ENCODE measurements around the gene INTS6L.
A peak's percentile ranks its signal among the peaks of the same experiment; 100 is the strongest.

INTS6L gene

DNA sequence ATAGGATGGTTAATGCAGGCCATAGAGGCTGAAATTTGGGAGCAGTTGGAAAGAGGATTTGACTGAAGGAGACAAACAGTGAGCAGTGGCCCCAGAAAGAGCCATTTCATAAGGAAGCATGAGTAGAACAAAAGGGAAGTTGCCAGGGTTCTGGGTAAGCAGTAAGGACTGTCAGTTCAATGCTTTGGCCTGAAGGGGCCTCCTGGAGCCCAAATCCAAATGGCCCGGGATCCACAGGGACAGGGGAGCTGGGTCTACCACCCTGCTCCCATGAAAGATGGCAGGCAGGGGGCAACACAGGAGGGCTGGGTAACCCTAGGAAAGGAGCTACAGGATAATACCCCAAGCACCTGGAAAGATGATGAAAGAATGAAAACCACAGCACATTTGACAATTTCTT lies 4.1 kb upstream of the INTS6L start:
- H2AFZ ChIP-seq (ENCODE audit: low read depth, low read length, severe bottlenecking) = no peak overlapping the region
- no peaks in the 10 kb centered on the region for H3K9me2 ChIP-seq (replicated peaks; ENCODE audit: insufficient read depth, low read length)
- no peak overlapping the region for H3K4me3 ChIP-seq (ENCODE audit: insufficient read depth, low read length, poor library complexity, severe bottlenecking)
- TF ChIP-seq CTCF (IDR thresholded peaks at IDR 0.05; ENCODE audit: insufficient read depth, low read length, poor library complexity, severe bottlenecking) (no peak), EZH2phosphoT487 (conservative IDR thresholded peaks at IDR 0.05; ENCODE audit: low read length) (no peak)
- H3F3A ChIP-seq (ENCODE audit: insufficient read depth) = no peaks in the 10 kb centered on the region
- H3K9me3 ChIP-seq (ENCODE audit: insufficient read depth, low read length) = no peaks in the 10 kb centered on the region
- no peak overlapping the region for H3K9ac ChIP-seq (ENCODE audit: low read length)
- no peaks in the 10 kb centered on the region for H4K20me1 ChIP-seq (ENCODE audit: low read depth, low read length)
- no peaks in the 10 kb centered on the region for H3K27me3 ChIP-seq (ENCODE audit: low read length)
- H3K4me2 ChIP-seq (ENCODE audit: low read depth, low read length, poor library complexity, severe bottlenecking) = no peak overlapping the region
- H3K27ac ChIP-seq (ENCODE audit: low read depth, low read length) = no peak overlapping the region
- H3K79me2 ChIP-seq (ENCODE audit: insufficient read depth, low read length) = no peaks in the 10 kb centered on the region
- no peaks in the 10 kb centered on the region for H3K36me3 ChIP-seq (ENCODE audit: low read length)

GRCh38 chrX:135518161-135518560 lies 2.3 kb upstream of the INTS6L start:
- Histone ChIP-seq H4K20me1 (ENCODE audit: low read depth, low read length) (no peaks in the 10 kb centered on the region), H3K79me2 (ENCODE audit: insufficient read depth, low read length) (peaks cover 11% of the 10 kb centered on the region), H3K36me3 (ENCODE audit: low read length) (no peaks in the 10 kb centered on the region), H3K9ac (ENCODE audit: low read length) (no peak overlapping the region), H3K9me2 (replicated peaks; ENCODE audit: insufficient read depth, low read length) (no peaks in the 10 kb centered on the region), H2AFZ (ENCODE audit: low read depth, low read length, severe bottlenecking) (no peak overlapping the region), H3F3A (ENCODE audit: insufficient read depth) (no peaks in the 10 kb centered on the region), H3K9me3 (ENCODE audit: insufficient read depth, low read length) (no peaks in the 10 kb centered on the region), H3K4me3 (ENCODE audit: insufficient read depth, low read length, poor library complexity, severe bottlenecking) (no peak overlapping the region), H3K4me2 (ENCODE audit: low read depth, low read length, poor library complexity, severe bottlenecking) (no peak overlapping the region), H3K27ac (ENCODE audit: low read depth, low read length) (no peak overlapping the region), H3K27me3 (ENCODE audit: low read length) (no peaks in the 10 kb centered on the region)
- TF ChIP-seq CTCF (IDR thresholded peaks at IDR 0.05; ENCODE audit: insufficient read depth, low read length, poor library complexity, severe bottlenecking) = no peak
- TF ChIP-seq EZH2phosphoT487 (conservative IDR thresholded peaks at IDR 0.05; ENCODE audit: low read length) = no peak

DNA sequence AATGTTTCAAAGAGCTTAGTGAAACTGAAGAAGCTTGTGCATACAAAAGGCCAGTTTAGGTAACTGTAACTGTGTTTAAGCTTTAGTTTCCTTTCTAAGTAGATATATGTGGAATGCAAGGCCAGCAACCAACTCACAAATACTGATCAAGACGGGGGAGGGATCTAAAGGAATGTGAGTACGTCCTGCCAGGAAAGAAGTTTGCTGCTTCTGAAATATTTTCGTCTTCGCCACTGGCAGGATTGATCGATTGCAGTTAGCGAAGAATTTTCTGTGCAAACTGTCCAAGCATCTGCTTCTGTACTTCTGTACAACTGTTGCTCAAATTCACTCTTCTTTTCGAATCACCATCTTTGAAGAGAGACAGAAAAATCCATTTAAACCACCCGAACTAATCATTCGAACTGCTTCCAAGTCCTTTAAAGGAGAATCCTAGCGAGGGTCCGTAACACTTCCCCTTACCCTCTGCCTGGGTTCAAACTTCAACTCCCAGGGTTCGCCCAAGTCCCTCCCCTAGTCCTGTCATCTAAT lies 373 bp upstream of the INTS6L start:
- no peaks in the 10 kb centered on the region for H3K9me2 ChIP-seq (replicated peaks; ENCODE audit: insufficient read depth, low read length)
- peaks cover 11% of the 10 kb centered on the region for H3K79me2 ChIP-seq (ENCODE audit: insufficient read depth, low read length)
- H3K9ac ChIP-seq (ENCODE audit: low read length) = peak overlapping the region; percentile 92
- no peaks in the 10 kb centered on the region for H4K20me1 ChIP-seq (ENCODE audit: low read depth, low read length)
- H3K9me3 ChIP-seq (ENCODE audit: insufficient read depth, low read length) = no peaks in the 10 kb centered on the region
- no peaks in the 10 kb centered on the region for H3K27me3 ChIP-seq (ENCODE audit: low read length)
- peak overlapping the region; percentile 86 for H3K27ac ChIP-seq (ENCODE audit: low read depth, low read length)
- TF ChIP-seq CTCF (IDR thresholded peaks at IDR 0.05; ENCODE audit: insufficient read depth, low read length, poor library complexity, severe bottlenecking) (no peak), EZH2phosphoT487 (conservative IDR thresholded peaks at IDR 0.05; ENCODE audit: low read length) (no peak)
- H3K36me3 ChIP-seq (ENCODE audit: low read length) = no peaks in the 10 kb centered on the region
- H3K4me2 ChIP-seq (ENCODE audit: low read depth, low read length, poor library complexity, severe bottlenecking) = peak overlapping the region; percentile 84
- peak overlapping the region; percentile 44 for H3K4me3 ChIP-seq (ENCODE audit: insufficient read depth, low read length, poor library complexity, severe bottlenecking)
- no peaks in the 10 kb centered on the region for H3F3A ChIP-seq (ENCODE audit: insufficient read depth)
- H2AFZ ChIP-seq (ENCODE audit: low read depth, low read length, severe bottlenecking) = peak overlapping the region; percentile 94
